Loucy (cell line): ENCODE results near the gene PRKAA2.

Experiments used
- CTCF ChIP-seq: fragments of 200-600 bp; sonication (generic); conservative IDR thresholded peaks from 2 replicates; pipeline ENCODE4 v1.5.1; 2014; ENCODE audit warnings: mild to moderate bottlenecking, antibody characterized with exemption, low read length
- EZH2phosphoT487 ChIP-seq: fragments of 200-600 bp; IDR thresholded peaks from 2 replicates; pipeline ENCODE4 v1.6.1; 2018; ENCODE audit warnings: antibody characterized with exemption, mild to moderate bottlenecking, moderate library complexity, borderline replicate concordance

GRCh38 chr1:56709269-56709880, 64.3 kb downstream of the PRKAA2 start:
- TF ChIP-seq CTCF (peak; percentile 68), EZH2phosphoT487 (no peak)
